ENCODE results near the gene ELL.

The ELL gene

DNA sequence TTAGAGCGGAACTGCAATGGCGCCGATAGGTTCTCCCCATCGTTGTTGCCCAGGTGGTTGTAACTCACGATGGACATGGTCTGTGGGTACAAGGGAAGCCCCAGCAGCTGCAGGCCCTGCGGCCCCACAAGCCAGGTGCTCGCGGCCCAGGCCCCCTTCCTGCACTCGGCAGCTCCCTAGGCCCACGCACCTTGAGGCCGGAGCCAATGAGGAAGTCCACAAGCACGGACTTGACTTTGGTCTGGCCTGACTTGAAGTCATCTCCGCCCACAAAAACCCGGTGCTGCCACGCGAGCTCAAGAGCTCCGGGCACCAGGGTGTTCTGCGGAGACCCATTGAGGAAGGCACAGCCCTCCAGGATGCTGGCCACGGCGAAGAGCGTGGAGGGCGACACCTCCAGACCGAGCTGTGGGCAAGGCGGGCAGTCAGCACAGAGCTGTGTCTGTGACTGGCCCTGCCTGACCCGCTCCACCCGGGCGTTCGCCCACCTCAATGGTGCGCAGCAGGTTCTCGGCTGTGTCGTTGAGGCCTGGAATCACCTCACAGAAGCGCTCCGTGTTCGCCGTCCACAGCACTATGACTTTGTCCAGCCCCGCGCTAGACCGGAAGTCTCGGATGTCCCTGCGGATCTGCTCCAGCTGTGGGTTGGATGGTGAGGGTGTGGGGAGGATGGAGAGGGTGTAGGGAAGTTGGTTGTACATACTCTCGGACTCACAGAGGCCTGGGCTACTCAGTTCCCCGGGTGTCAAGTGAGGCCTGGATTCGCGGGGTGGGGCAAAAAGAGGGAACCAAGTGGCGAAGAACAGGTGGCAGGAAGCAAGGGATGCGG is 85.8 kb downstream of the ELL start:
- DNase-seq (ENCODE audit: extremely low read depth in 1 of 2, low read depth in 1 of 2): no peak

DNA sequence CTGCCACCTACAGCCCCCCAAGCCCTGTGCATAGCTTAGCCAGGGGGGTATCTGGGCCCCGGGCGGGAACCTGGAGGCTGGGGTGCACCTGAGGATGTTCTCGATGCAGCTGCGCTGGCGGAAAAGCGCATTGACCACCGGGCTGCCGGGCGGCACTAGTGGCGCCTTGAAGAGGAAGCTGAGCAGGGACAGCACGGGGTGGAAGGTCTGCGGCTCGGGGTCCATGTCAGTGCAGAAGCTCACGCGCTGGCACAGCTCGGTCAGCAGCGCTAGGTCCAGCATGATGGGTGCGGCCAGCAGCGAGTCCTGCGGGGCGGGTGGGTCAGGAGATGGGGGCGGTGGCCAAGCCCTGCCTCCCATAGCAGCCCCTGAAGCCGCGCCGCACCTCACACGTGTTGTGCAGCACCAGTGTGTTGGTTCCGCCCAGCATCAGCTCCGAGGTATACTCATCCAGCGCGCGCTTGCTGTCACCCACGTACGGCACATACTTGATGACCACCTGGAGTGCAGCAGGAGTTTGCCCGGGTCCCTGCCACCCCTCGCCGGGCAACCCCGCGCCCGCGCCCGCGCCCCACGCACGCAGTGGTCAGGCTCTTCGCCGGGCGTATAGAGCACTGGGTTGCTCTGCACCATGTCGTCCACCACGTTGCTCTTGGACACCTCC is 86.6 kb downstream of the ELL start:
- DNase-seq (ENCODE audit: extremely low read depth in 1 of 2, low read depth in 1 of 2): no peak

DNA sequence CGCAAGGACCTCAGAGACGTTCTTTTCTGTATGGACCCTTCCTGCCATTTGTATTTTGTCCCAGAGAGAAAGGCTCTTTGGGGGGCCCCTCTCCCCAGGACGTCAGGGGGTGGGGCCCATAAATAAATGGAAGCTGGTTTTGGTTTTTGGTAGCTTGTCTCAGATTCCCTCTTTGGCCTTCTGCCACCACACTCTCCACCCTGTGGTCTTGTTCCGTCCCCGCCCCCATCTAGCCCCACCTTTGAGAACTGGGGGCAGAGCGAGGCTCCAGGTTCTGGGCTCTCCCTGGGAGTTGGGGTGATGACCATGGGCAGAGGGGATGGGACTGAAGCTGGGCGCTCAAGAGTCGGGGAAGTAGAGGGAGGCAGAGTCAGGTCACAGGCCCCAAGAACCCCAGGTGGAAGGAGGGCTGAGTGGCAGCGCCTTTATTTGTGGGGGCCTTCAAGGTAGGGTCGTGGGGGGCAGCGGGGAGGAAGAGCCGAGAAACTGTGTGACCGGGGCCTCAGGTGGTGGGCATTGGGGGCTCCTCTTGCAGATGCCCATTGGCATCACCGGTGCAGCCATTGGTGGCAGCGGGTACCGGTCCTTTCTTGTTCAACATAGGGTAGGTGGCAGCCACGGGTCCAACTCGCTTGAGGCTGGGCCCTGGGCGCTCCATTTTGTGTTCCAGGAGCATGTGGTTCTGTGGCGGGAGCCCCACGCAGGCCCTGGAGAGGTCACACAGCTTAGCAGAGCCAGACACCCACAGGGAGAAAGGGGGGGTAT is 87.3 kb downstream of the ELL start:
- no peak for DNase-seq (ENCODE audit: extremely low read depth in 1 of 2, low read depth in 1 of 2)

DNA sequence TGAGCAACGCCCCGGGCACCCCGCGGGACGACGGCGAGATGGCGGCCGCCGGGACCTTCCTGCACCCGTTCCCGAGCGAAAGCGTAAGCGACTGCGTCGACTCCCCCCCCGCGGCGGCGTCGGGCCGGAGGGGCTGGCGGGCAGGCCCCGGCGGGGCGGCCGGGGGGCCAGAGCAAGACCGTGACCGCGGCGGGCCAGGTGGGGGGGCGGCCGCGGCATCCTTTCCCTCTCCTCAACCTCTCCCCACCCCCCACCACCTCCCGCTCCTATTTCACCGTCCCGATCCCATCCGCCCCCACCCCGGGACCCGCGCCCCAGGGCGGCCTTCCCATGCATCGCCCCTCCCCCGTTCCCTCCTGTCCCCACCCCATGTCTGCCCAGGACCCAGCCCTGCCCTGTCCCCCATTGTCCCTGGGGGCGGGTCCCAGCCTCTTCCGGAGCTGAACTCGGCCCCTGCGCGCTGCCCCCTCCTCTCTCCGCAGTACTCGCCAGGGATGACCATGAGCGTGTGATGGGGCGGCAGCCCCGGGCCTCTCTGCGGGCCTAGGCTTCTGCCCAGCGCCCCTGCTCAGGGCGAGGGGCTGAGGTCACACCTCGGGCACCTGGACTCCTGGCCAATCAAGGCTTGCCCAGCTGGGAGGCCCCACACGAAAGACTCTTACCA is 88.0 kb downstream of the ELL start:
- no peak for DNase-seq (ENCODE audit: extremely low read depth in 1 of 2, low read depth in 1 of 2)

DNA sequence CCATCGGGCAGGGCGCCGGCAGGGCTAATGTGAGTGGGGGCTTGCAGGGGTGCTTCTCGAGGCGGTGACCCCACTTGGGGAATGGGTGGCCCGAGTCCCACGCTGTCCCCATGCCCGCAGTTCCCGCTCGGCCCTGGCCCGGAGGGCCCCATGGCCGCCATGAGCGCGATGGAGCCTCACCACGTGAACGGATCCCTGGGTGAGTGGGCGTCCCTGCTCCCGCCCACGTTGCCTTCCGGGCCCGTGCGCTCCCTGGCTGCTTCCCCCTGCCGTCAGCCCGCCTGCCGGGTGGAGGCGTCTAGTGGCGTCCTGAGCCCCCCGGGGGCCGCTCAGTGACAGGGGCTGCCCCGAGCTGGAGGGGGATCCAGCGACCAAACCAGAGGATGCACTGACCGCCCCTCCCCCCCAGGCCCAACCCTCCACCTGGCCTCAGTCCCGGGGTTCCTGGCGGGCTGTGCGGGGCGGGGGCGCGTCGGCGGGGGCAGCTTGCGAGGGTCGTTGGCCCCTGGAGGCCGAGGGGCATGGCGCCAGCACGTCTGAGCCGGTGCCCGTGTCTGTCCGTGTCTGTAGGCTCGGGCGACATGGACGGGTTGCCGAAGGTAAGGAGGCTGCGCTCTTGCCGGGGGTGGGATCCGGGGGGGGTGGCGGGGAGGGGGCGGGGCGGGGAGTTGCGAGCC is 88.7 kb downstream of the ELL start:
- DNase-seq (ENCODE audit: extremely low read depth in 1 of 2, low read depth in 1 of 2): no peak

DNA sequence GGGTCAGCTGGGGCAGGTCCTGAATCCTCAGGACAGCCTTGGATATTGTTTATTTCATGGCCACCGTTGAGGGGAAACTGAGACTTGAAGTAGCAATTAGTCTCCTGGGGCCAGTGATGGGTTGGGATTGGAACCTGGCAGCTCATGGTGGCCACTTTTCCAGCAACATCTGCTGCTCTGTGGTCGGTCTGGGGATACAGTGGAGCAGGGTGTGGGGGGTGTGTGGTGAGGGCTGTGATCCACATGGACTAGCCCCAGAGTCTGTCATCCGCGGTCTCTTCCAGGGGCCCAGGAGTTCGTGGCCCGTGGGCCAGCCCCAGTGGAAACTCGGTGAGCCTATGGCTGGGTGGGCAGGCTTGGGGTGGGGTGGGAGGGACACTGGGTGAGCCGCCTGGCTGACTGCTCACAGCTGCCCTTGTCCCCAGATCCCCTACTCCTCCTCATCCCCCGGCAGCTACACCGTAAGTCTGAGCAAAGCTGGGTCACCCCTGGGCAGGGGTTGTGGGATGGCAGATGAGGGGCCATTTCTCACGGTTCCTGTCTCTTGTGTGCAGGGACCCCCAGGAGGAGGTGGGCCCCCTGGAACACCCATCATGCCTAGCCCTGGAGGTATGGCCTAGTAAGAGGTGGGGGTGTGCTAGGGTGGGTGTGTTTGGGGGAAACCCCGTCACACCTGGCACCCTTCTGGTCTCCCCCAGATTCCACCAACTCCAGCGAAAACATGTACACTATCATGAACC is 89.4 kb downstream of the ELL start:
- no peak for DNase-seq (ENCODE audit: extremely low read depth in 1 of 2, low read depth in 1 of 2)

DNA sequence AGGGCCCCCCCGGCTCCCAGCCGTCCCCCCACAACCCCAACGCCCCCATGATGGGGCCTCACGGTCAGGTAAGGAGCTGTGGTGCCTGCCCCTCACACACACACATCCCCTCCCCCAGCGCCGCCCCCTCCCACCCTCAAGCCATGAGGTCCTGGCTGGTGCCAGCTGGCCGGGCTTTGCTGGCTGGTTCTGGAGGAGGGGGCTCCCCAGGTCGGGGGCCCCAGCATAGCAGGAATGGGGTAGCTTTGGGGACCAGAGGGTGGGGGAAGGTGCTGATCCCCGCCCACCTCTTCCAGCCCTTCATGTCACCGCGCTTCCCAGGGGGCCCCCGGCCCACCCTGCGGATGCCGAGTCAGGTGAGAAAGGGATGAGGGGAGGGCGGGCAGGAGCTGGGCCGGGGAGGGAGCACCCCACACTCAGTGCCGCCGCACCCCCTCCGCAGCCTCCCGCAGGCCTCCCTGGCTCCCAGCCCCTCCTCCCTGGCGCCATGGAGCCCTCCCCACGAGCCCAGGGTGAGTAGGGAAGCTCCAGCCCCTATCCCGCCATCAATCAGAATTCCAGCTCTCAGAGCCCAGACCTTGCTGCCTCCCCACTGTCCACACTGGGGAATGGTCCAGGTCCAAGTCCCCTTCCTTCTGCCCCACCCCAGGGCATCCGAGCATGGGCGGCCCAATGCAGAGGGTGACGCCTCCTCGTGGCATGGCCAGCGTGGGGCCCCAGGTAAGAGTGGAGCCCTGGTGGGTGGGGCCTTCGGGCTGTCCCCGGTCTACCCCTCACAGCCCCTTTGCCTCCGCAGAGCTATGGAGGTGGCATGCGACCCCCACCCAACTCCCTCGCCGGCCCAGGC is 90.3 kb downstream of the ELL start:
- DNase-seq (ENCODE audit: extremely low read depth in 1 of 2, low read depth in 1 of 2): no peak

DNA sequence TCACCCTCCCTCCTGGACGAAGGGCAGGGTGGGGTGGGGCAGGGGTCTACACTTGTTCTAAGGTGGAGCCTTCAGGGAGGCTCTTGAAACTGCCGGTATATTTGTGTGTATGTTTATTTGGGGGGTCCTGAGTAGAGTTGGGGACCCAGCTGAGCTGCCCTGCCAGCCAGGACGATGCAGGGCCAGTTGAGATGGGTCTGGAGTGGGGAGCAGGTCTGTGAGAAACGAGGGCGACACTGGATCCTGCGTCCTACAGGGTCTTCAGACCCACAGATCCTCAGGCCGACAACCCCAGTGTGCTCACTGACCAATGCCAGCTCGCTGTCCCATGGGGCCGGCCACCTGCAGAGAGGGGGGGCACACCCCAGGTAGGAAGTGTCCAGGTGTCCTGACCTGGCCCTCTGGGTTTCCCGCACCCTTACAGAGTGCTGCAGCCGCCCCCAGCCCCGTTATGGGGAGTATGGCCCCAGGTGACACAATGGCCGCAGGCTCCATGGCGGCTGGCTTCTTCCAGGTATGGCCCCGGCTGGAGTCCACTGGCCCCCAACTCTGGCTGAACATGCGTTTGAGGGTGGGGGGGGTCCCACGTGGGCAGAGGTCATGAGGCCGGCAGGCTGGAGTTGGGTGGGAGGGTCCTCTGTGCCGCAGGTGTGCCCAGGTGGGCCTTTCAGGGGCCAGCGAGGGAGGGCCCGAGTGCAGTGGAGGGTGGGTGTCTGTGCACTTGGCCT is 91.3 kb downstream of the ELL start:
- DNase-seq (ENCODE audit: extremely low read depth in 1 of 2, low read depth in 1 of 2): no peak

DNA sequence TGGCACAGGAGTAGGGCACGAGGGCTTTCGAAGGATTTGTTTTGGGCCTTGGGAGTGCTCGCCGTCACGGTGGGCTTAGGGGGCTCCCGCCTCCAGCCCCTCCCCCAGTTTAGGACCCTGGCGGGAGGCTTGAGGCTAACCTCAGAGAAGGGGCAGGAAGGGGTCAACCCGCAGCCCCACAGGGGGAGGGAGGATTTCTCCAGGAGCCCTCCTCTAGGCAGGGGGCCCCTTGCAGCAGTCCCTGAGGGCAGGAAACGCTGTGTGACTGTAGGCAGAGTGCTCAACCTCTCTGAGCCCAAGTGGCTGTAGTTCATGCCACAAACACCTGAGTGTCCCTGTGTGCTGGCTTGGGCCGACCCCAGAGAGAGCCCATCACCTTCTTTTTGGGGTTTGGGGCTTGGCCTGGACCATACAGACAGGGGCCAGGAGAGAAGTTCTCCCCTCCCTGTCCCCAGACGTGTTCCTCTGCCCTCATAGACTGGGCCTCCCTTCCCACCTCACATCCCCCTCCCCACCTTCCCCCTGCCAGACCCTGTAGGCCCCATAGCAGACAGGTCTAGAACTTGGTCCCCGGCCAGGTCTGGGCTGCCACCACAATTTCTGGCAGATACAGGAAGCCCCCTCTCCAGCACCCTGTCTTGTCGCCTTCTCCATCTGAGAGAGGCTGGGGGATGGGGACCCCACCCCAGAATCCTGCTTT is 92.0 kb downstream of the ELL start:
- DNase-seq (ENCODE audit: extremely low read depth in 1 of 2, low read depth in 1 of 2): no peak

DNA sequence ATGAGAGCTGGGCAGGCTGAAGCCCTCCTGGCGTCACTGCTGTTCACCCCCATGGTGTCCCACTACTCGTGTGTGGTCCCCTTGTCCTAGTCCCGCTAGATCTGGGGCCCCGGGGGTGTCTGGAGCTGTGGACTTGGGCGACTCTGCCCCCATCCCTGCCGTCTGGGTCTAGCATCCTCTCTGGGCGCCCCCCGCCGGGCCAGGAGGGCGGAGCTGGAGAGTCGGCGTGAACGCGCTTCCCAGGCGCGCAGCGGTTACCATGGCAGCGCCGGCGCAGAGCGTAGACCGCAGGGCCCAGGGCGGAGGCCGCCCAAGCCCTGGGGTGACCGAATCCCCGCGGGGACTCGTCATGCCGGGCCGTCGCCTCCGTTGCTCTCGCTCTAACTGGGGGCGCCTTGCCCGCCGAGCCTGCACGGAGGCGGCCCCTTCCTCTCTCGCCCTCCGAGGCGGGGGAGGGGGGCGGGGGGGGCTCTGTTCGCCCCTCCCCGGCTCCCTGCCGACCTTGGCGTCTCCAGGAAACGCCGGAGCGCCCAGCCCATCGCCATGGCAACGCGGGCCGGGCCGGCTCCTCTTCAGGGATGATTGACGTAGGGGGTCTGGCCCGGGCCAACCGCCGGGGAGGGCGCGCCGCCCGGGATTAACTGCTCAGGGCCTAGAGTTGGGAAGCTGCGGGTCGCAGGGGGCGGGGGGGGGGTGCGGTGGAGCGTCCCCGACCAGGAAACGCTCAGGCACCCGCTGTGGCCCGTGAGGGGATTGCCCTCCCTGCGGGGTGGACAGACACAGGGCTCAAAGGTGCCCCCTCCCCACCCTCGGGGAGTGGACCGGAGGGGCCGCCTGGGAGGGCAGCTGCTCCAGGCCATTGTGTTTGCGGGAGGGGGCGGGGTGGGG is 92.8 kb downstream of the ELL start:
- peak; percentile 64 to 78 for DNase-seq (ENCODE audit: extremely low read depth in 1 of 2, low read depth in 1 of 2)

DNA sequence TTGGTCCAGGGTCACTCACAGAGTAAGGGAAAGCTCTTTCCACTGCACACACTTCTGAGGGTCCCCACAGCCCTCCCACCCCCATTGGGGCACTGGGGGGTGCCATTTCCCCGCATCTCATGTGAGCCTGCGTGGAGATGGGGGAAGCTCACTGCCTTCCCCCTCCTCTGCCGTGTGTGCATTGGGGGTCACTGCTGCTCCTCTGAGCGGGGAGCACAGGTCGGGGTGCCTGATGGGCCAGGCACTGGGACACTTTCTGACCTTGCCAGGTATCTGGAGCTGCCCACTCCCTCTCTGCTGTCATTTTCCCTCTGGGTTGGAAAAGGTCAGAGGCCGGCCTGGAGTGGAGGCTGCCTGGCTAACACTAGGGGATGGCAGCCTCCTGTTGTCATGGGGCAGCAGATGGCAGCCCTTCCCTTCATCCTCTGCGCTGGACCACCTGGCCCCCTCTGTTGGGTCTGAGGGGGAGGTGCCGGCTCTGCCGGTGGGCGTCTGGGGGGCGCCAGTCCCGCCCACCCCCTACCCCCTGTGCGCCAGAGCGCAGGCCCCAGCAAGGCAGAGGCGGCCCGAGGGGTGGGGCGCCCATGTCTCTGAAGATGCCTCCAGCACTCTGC is 93.6 kb downstream of the ELL start:
- DNase-seq (ENCODE audit: extremely low read depth in 1 of 2, low read depth in 1 of 2): no peak

DNA sequence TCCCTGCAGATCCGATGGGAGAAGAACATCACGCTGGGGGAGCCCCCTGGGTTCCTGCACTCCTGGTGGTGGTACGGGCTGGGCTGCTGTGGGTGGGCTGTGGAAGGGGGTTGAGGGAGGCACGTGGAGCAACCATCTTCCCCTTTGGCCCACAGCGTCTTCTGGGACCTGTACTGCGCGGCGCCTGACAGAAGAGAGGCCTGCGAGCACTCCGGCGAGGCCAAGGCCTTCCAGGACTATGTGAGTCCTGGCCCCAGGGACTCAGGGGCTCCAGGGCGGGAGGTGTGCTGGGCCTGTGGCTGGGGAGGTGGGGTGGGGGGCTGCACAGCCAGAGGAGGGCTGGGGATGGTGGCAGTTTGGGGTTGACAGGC is 94.1 kb downstream of the ELL start:
- DNase-seq (ENCODE audit: extremely low read depth in 1 of 2, low read depth in 1 of 2): no peak

DNA sequence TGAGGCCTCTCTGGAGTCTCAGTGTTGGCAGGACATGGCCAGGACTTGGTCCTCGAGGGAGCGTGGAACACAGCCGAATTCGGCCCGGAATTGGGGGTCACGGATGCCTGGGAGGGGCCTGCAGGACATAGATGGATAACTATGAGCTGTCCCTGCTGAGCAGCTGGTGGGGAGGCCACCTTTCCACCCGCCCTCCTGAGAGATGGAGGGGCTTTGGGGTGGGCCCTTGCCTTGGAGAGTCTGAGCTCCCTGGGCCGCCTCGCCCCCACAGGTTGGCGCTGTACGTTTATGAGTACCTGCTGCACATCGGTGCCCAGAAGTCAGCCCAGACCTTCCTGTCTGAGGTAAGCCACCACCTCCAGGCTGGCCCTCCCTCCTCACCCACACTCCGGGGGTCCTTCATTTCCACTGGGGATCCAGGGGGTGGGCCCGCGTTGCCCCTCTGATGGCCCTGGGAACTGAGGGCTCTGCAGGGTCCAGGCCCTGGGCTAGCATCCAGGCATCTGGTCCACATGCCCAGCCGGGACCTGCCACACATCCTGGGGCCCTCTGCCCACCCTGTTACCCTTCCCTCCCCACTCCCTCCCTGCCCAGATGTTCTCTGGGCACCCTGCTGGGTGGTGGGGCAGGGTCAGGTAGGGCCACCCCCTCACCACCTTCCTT is 94.7 kb downstream of the ELL start:
- no peak for DNase-seq (ENCODE audit: extremely low read depth in 1 of 2, low read depth in 1 of 2)

DNA sequence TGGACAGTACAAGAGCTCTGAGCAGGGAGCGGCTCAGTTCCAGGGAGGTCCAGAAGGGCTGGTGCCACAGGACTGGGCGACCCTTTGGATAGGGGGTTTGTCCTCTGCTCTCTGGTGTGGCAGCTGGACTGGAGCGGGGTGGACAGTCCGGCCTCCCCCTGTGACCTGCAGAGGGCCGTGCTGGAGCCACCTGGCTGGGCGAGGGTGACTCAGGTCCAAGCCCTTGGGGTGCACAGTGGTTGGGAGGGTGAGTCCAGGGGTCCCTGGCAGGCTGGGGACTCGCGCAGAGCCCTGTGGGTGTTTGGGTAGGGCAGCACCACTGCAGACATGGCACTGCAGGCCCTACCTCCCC is 95.5 kb downstream of the ELL start:
- no peak for DNase-seq (ENCODE audit: extremely low read depth in 1 of 2, low read depth in 1 of 2)

DNA sequence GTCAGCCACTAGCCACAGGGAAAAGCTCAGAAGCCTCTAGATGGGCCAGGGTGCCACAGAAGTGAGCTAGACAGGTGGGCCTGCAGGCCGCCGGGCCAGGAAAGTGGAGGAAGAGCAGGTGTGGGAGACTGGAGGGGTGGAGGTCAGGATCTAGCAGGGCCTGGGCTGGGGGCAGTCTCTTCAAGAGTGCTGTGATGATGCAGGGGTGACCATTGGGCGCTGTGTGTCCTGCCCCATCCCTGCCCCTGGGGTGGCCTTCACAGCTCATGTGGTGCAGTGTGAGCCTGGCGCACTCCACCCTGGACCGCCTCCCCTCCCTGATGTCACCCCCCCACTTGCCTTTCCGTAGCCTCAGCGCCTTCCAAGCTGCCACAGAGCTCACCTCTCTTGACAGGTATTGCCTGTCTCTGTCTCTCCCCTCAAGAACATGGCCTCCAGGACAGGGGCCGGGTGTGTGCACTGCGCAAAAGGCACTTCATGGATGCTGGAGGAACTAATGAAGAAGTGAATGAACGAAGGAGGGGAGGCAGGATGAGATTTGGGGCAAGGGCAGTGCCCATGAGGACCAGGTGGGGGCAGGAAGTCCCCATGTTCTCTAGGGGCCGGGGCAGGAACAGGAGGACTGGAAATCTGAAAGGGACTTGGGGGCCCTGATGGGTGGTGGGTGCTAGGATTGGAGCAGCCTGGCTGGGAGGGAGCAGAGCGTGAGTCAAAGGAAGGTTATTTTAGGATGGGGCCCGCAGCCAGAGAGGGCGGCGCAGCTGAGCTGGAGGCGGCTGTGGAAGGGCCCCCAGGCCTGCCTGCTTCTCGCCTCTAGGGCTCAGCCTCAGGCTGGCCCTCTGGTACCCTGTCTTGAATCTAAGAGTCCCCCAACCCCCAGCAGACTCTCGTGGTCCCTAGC is 96.1 kb downstream of the ELL start:
- no peak for DNase-seq (ENCODE audit: extremely low read depth in 1 of 2, low read depth in 1 of 2)
